K562 (cell line): Measurements from ENCODE around the gene TWSG1. TPM values are rescaled to one million over a fixed set of nuclear protein-coding genes. Genes with fewer than 3 reads are reported as not detected.

Experiments
- ATAC-seq: fragments of 200-7000 bp; cut with Tn5 transposase; 3 replicates; pipeline ENCODE4 v1.9.1; 2020; ENCODE audit warnings: moderate library complexity
- BruUV-seq: library from RNA; stranded (reverse); fragments of 400-500 nt; replicated peaks from 2 replicates; lab custom pipeline; 2021; lab: Mats Ljungman, UMichigan
- CTCF ChIA-PET: fragments of 300-600 bp; formaldehyde crosslinking; extraction: SDS; loops from one replicate; lab custom pipeline; 2021; ENCODE audit warnings: low intra/inter-chr PET ratio; lab: Yijun Ruan, JAX
- POLR2A ChIA-PET: fragments of 300-600, 350-650 bp; sonication (Branson Sonifier 250); formaldehyde crosslinking; extraction: SDS; loops from one replicate; lab custom pipeline; 2021; ENCODE audit warnings: antibody characterized with exemption, inconsistent platforms; lab: Yijun Ruan, JAX
- DNase-seq, 4 experiments: peaks; one replicate each; pipeline versions ENCODE4 v3.0.0 to v3.0.0-alpha.2; 2011 to 2018; ENCODE audit warnings: low spot score in 3 of 4, mixed read lengths in 3 of 4; ENCODE audit errors: extremely low read depth in 1 of 4
- FAIRE-seq: peaks from 2 replicates; lab custom pipeline; 2011; peaks lifted over from hg19 to GRCh38; lab: Jason Lieb, UNC
- H2AFZ ChIP-seq: 2 replicates; pipeline ENCODE4 v1.6.0; 2011; ENCODE audit warnings: low read depth, low read length, control low read depth, inconsistent platforms
- H3K27ac ChIP-seq: fragments of 200-600 bp; 3 replicates; pipeline ENCODE4 v1.8.0; 2011; ENCODE audit warnings: low read depth, mild to moderate bottlenecking, control low read depth, inconsistent platforms, low read length, moderate library complexity, mixed read lengths; ENCODE audit errors: extremely low read depth
- H3K27me3 ChIP-seq, 2 experiments: fragments of 300-600 bp in 1 of 2; 2 replicates in 1 of 2; 3 replicates in 1 of 2; pipeline versions ENCODE4 v1.6.0 to v1.8.0; 2011; ENCODE audit warnings: inconsistent platforms in 2 of 2, low read length in 2 of 2, mild to moderate bottlenecking in 1 of 2, mixed read lengths in 1 of 2, moderate library complexity in 1 of 2; ENCODE audit not compliant: control insufficient read depth in 2 of 2, insufficient read depth in 2 of 2
- H3K36me3 ChIP-seq: fragments of 300-600 bp; 3 replicates; pipeline ENCODE4 v1.8.0; 2011; ENCODE audit warnings: mild to moderate bottlenecking, low read length, inconsistent platforms; ENCODE audit not compliant: control insufficient read depth, insufficient read depth
- H3K4me1 ChIP-seq, 2 experiments: fragments of 200-600 bp in 1 of 2; replicated peaks in 1 of 2; 2 replicates in 1 of 2; 3 replicates in 1 of 2; pipeline versions ENCODE4 v1.5.1 to v1.8.0; 2011; ENCODE audit warnings: inconsistent platforms in 2 of 2, low read length in 2 of 2, mild to moderate bottlenecking in 1 of 2, mixed read lengths in 1 of 2, moderate library complexity in 1 of 2; ENCODE audit not compliant: control insufficient read depth in 2 of 2, insufficient read depth in 2 of 2
- H3K4me2 ChIP-seq: 2 replicates; pipeline ENCODE4 v1.6.1; 2011; ENCODE audit warnings: low read length, control low read depth, inconsistent platforms, mixed read lengths; ENCODE audit not compliant: insufficient read depth
- H3K4me3 ChIP-seq: fragments of 200-600 bp; sonication (generic), shearing (Covaris generic); 2 replicates; pipeline ENCODE4 v1.5.1; 2016; ENCODE audit warnings: control low read depth, inconsistent platforms
- H3K79me2 ChIP-seq: fragments of 200-600 bp; 3 replicates; pipeline ENCODE4 v1.8.0; 2011; ENCODE audit warnings: low read length, inconsistent platforms; ENCODE audit not compliant: control insufficient read depth, insufficient read depth
- H3K9ac ChIP-seq, 2 experiments: 2 replicates each; pipeline versions ENCODE4 v1.6.0 to v1.6.1; 2011; ENCODE audit warnings: low read depth in 2 of 2, low read length in 2 of 2, control low read depth in 1 of 2, inconsistent platforms in 1 of 2, mild to moderate bottlenecking in 1 of 2, mixed read lengths in 1 of 2; ENCODE audit not compliant: insufficient read depth in 1 of 2
- H3K9me1 ChIP-seq: one replicate; pipeline ENCODE4 v1.6.0; 2011; ENCODE audit warnings: inconsistent platforms, mild to moderate bottlenecking, low read length, moderate library complexity; ENCODE audit not compliant: control insufficient read depth, insufficient read depth
- H3K9me3 ChIP-seq: replicated peaks from 2 replicates; pipeline ENCODE4 v1.5.1; 2011; ENCODE audit warnings: low read depth, low read length, inconsistent platforms; ENCODE audit not compliant: control insufficient read depth, insufficient read depth
- H4K20me1 ChIP-seq: replicated peaks from 2 replicates; pipeline ENCODE4 v1.6.1; 2011; ENCODE audit warnings: low read length, inconsistent platforms, mixed read lengths; ENCODE audit not compliant: control insufficient read depth, insufficient read depth
- BCOR ChIP-seq: fragments of 450-650 bp; IDR thresholded peaks from 2 replicates; pipeline ENCODE4 v1.6.1; 2016
- CBX1 ChIP-seq: sonication (generic); IDR thresholded peaks from 2 replicates; pipeline ENCODE4 v1.6.1; 2016; ENCODE audit warnings: antibody characterized with exemption, low read depth, mild to moderate bottlenecking
- CSDE1 ChIP-seq, 2 experiments: fragments of 450-650 bp; IDR thresholded peaks; 2 replicates each; pipeline ENCODE4 v1.6.1; 2016; ENCODE audit warnings: mild to moderate bottlenecking in 1 of 2
- KDM1A ChIP-seq, 2 experiments: fragments of 450-650 bp; IDR thresholded peaks; 2 replicates each; pipeline ENCODE4 v1.6.1; 2016; ENCODE audit warnings: mild to moderate bottlenecking in 2 of 2
- MEIS2 ChIP-seq: fragments of 450-650 bp; IDR thresholded peaks from 2 replicates; pipeline ENCODE4 v1.6.1; 2014; ENCODE audit warnings: mild to moderate bottlenecking; ENCODE audit not compliant: partially characterized antibody
- MYC ChIP-seq, 2 experiments: fragments of 250-450 bp in 1 of 2; sonication (Bioruptor Pico) in 1 of 2; IDR thresholded peaks; 2 replicates each; pipeline versions ENCODE4 v1.5.1 to v1.6.1; 2012 to 2021; ENCODE audit warnings: low read depth in 2 of 2, borderline replicate concordance in 1 of 2, improper control_type of control experiment in 1 of 2, low read length in 1 of 2, mild to moderate bottlenecking in 1 of 2, moderate library complexity in 1 of 2
- RAD21 ChIP-seq, 2 experiments: fragments of 250-450 bp in 1 of 2; fragments of 450-650 bp in 1 of 2; sonication (Bioruptor Pico) in 1 of 2; formaldehyde crosslinking in 1 of 2; IDR thresholded peaks in 1 of 2; conservative IDR thresholded peaks in 1 of 2; 2 replicates each; pipeline versions ENCODE4 v1.4.0 to v1.8.0; 2020 to 2022; ENCODE audit warnings: mild to moderate bottlenecking in 2 of 2, moderate library complexity in 1 of 2
- RBM25 ChIP-seq: fragments of 200-400 bp; formaldehyde crosslinking; IDR thresholded peaks from 2 replicates; pipeline ENCODE4 v1.6.1; 2018; ENCODE audit warnings: low read length, low read depth, moderate library complexity; ENCODE audit not compliant: severe bottlenecking
- RCOR1 ChIP-seq, 2 experiments: IDR thresholded peaks; 2 replicates each; pipeline ENCODE4 v1.6.1; 2012; ENCODE audit warnings: low read depth in 2 of 2, low read length in 2 of 2, borderline replicate concordance in 1 of 2, improper control_type of control experiment in 1 of 2
- TEAD4 ChIP-seq, 2 experiments: sonication (generic) in 1 of 2; formaldehyde crosslinking in 1 of 2; IDR thresholded peaks; 2 replicates each; pipeline versions ENCODE4 v1.6.1 to v1.8.0; 2012 to 2022; ENCODE audit warnings: borderline replicate concordance in 1 of 2, inconsistent platforms in 1 of 2, low read length in 1 of 2, mild to moderate bottlenecking in 1 of 2, missing genetic modification reagents in 1 of 2
- ZNF121 ChIP-seq: sonication (generic); formaldehyde crosslinking; conservative IDR thresholded peaks from 2 replicates; pipeline ENCODE4 v1.8.0; 2022; ENCODE audit warnings: missing genetic modification reagents
- in situ Hi-C: fragments of 300-500 bp; cut with MboI; formaldehyde crosslinking; loops from 4 replicates; pipeline ENCODE4 v1.15.0; 2018; ENCODE audit warnings: inconsistent platforms, mixed read lengths
- intact Hi-C: fragments of 100-400 bp; cut with micrococcal nuclease; formaldehyde crosslinking; loops from 2 replicates; pipeline ENCODE4 v1.14.2; 2022
- polyA plus RNA-seq, 8 experiments: library from polyadenylated mRNA; depleted of rRNA in 4 of 8; stranded (reverse) in 5 of 8; unstranded in 3 of 8; fragments of >200 nt; fragmentation: Nextera tagmentation in 2 of 8; fragmentation: Illumina TruSeq in 1 of 8; extraction: Ambion mirVana in 2 of 8; extraction: Trizol in 1 of 8; gene quantifications; 2 replicates each; pipeline versions ENCODE4 v1.2.1 to v1.2.3, GENCODE V29; 2011 to 2014; ENCODE audit warnings: inconsistent platforms in 1 of 8, missing spikeins in 1 of 8
- total RNA-seq, 7 experiments: library from RNA; depleted of rRNA in 6 of 7; stranded (reverse); fragments of >200 nt in 6 of 7; fragmentation: Illumina TruSeq in 2 of 7; extraction: Trizol in 2 of 7; gene quantifications; 2 replicates each; pipeline versions ENCODE4 v1.2.1 to v1.2.3, GENCODE V29; 2011 to 2021; ENCODE audit warnings: low replicate concordance in 1 of 7

The TWSG1 gene
- total and polyA plus RNA-seq, 9 of the 15 experiments (the other 6 are each of a cell fraction or from before 2014, with no cell fraction given) = 10.4 to 37.2 (median 25.1) TPM

DNA sequence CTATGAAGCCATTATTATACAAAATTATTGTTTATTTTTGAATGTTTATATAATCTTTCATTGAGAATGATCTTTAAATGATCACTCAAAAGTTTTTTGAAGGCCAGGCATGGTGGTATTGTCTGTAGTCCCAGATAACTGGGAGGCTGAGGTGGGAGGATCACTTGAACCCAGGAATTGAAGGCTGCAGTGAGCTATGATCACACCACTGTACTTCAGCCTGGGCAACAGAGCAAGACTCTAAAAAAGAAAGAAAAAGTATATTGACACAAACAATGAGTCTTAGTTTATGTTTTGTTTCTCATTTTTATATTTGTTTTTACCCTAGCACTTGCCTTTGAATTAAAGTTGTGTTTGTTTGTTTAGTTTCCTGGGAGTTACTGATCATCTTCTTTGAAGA, 2.3 kb downstream of the TWSG1 start:
- Histone ChIP-seq H3K9ac (no peak overlapping the region), H4K20me1 (no peaks in the 10 kb centered on the region), H3K4me1 (peaks cover 18% of the 10 kb centered on the region in 2 experiments), H3K79me2 (peaks cover 27% of the 10 kb centered on the region), H3K36me3 (peaks cover 39% of the 10 kb centered on the region), H3K9me1 (no peaks in the 10 kb centered on the region), H3K27ac (no peak overlapping the region), H3K9me3 (0 out of 2 replicates have a peak, but pooled peaks cover 7% of the 10 kb centered on the region), H3K4me3 (no peak overlapping the region), H2AFZ (no peak overlapping the region), H3K4me2 (no peak overlapping the region), H3K27me3 (no peaks in the 10 kb centered on the region)
- ATAC-seq (no peak), DNase-seq (no peak), FAIRE-seq (peak; percentile 35)
- no TSS peak for BruUV-seq
- intact Hi-C loops = loop anchor here (10.0 kb wide), 1 partner anchor 262 kb away; no protein-coding TSS in a partner anchor
- TF ChIP-seq CSDE1 (IDR thresholded peaks at IDR 0.05) (no peak), CBX1 (0 out of 2 replicates have a peak, but pooled peaks have one; percentile 41), ZNF121 (CRISPR knock-in tag) (peak; percentile 50), TEAD4 (IDR thresholded peaks at IDR 0.05; ENCODE audit: low read length) (no peak), TEAD4 (CRISPR knock-in tag; IDR thresholded peaks at IDR 0.05; ENCODE audit: borderline replicate concordance) (no peak), RBM25 (peak; percentile 79), RCOR1 (IDR thresholded peaks at IDR 0.05; ENCODE audit: borderline replicate concordance in 1 of 2, low read depth in 2 of 2, low read length in 2 of 2) (0 out of 4 replicates have a peak, but pooled peaks of 1 of the 2 experiments have one; percentile 29), BCOR (peak; percentile 84), MYC (IDR thresholded peaks at IDR 0.05; ENCODE audit: low read depth, low read length) (no peak), MYC (CRISPR knock-in tag; IDR thresholded peaks at IDR 0.05; ENCODE audit: borderline replicate concordance, low read depth) (no peak), KDM1A (IDR thresholded peaks at IDR 0.05) (peak in 1 of 2 experiments; percentile 42; a peak in 1 of 4 replicates), RAD21 (CRISPR knock-in tag; conservative IDR thresholded peaks at IDR 0.05 in 1 of 2, IDR thresholded peaks at IDR 0.05 in 1 of 2) (no peak), MEIS2 (no peak)
- POLR2A ChIA-PET = interaction anchor here (0.6 to 1.4 kb wide), 3 partner anchors 10 to 295 kb away, joined by 3 to 6 read pairs (median 5); no protein-coding TSS in a partner anchor
- in situ Hi-C loops = loop anchor here (10.0 kb wide), 1 partner anchor 262 kb away; no protein-coding TSS in a partner anchor
- CTCF ChIA-PET = no interaction called here
